ENCODE results near the gene ODAD4. TPM values are rescaled to one million over a fixed set of nuclear protein-coding genes. Genes with fewer than 3 reads are reported as not detected.

Gene ODAD4
- total and polyA plus RNA-seq, 4 donors: 0.07 to 1.0 (median 0.23) TPM

DNA sequence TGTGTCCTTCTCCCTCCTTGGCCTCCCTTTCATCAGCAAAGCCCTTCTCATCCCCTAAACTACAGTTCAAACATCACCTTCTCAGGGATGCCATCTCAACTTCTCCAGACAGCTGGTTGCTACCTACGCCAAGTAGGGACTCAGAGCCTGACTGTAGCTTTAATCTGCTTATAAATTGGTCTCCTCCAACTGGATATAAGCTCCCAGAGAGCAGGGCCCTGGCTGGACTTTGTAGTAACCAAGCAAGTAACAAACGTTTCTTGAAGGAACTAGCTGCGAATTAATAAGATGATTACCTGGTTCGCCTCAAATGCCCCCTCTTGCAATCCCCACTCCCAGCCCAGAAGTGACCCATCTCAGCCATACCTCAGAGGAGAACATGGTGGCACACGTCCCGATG is 47.7 kb upstream of the ODAD4 start:
- no peak overlapping the region for H3K9ac ChIP-seq (ENCODE audit: low read depth in 1 of 2, low read length in 2 of 2)
- H3K36me3 ChIP-seq (ENCODE audit: control insufficient read depth in 4 of 4, insufficient read depth in 3 of 4, low read depth in 1 of 4, low read length in 3 of 4): peaks cover 26 to 64% (median 57%) of the 10 kb centered on the region in 4 donors
- DNase-seq (ENCODE audit: low spot score): no peak
- TF ChIP-seq, protein P1, sequence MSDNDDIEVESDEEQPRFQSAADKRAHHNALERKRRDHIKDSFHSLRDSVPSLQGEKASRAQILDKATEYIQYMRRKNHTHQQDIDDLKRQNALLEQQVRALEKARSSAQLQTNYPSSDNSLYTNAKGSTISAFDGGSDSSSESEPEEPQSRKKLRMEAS (IDR thresholded peaks at IDR 0.05): no peak
- TF ChIP-seq TAF1 (conservative IDR thresholded peaks at IDR 0.05) (no peak), JUND (IDR thresholded peaks at IDR 0.05) (no peak), NR2F2 (IDR thresholded peaks at IDR 0.05) (no peak), SP1 (IDR thresholded peaks at IDR 0.05) (no peak), HNF4A (conservative IDR thresholded peaks at IDR 0.05) (no peak), HNF4G (IDR thresholded peaks at IDR 0.05) (no peak), FOXA2 (IDR thresholded peaks at IDR 0.05) (no peak), GABPA (IDR thresholded peaks at IDR 0.05 in 1 of 2, conservative IDR thresholded peaks at IDR 0.05 in 1 of 2) (no peak), YY1 (IDR thresholded peaks at IDR 0.05) (no peak), RXRA (IDR thresholded peaks at IDR 0.05) (no peak), FOXA1 (IDR thresholded peaks at IDR 0.05) (no peak), RAD21 (IDR thresholded peaks at IDR 0.05) (no peak), EGR1 (IDR thresholded peaks at IDR 0.05; ENCODE audit: low read depth in 2 of 2) (no peak)
- TF ChIP-seq, protein P2, sequence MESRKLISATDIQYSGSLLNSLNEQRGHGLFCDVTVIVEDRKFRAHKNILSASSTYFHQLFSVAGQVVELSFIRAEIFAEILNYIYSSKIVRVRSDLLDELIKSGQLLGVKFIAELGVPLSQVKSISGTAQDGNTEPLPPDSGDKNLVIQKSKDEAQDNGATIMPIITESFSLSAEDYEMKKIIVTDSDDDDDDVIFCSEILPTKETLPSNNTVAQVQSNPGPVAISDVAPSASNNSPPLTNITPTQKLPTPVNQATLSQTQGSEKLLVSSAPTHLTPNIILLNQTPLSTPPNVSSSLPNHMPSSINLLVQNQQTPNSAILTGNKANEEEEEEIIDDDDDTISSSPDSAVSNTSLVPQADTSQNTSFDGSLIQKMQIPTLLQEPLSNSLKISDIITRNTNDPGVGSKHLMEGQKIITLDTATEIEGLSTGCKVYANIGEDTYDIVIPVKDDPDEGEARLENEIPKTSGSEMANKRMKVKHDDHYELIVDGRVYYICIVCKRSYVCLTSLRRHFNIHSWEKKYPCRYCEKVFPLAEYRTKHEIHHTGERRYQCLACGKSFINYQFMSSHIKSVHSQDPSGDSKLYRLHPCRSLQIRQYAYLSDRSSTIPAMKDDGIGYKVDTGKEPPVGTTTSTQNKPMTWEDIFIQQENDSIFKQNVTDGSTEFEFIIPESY (IDR thresholded peaks at IDR 0.05): no peak
- TF ChIP-seq, protein P3, sequence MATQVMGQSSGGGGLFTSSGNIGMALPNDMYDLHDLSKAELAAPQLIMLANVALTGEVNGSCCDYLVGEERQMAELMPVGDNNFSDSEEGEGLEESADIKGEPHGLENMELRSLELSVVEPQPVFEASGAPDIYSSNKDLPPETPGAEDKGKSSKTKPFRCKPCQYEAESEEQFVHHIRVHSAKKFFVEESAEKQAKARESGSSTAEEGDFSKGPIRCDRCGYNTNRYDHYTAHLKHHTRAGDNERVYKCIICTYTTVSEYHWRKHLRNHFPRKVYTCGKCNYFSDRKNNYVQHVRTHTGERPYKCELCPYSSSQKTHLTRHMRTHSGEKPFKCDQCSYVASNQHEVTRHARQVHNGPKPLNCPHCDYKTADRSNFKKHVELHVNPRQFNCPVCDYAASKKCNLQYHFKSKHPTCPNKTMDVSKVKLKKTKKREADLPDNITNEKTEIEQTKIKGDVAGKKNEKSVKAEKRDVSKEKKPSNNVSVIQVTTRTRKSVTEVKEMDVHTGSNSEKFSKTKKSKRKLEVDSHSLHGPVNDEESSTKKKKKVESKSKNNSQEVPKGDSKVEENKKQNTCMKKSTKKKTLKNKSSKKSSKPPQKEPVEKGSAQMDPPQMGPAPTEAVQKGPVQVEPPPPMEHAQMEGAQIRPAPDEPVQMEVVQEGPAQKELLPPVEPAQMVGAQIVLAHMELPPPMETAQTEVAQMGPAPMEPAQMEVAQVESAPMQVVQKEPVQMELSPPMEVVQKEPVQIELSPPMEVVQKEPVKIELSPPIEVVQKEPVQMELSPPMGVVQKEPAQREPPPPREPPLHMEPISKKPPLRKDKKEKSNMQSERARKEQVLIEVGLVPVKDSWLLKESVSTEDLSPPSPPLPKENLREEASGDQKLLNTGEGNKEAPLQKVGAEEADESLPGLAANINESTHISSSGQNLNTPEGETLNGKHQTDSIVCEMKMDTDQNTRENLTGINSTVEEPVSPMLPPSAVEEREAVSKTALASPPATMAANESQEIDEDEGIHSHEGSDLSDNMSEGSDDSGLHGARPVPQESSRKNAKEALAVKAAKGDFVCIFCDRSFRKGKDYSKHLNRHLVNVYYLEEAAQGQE (IDR thresholded peaks at IDR 0.05): no peak
- TF ChIP-seq, protein P4, sequence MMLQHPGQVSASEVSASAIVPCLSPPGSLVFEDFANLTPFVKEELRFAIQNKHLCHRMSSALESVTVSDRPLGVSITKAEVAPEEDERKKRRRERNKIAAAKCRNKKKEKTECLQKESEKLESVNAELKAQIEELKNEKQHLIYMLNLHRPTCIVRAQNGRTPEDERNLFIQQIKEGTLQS (IDR thresholded peaks at IDR 0.05): no peak
- TF ChIP-seq, protein P5, sequence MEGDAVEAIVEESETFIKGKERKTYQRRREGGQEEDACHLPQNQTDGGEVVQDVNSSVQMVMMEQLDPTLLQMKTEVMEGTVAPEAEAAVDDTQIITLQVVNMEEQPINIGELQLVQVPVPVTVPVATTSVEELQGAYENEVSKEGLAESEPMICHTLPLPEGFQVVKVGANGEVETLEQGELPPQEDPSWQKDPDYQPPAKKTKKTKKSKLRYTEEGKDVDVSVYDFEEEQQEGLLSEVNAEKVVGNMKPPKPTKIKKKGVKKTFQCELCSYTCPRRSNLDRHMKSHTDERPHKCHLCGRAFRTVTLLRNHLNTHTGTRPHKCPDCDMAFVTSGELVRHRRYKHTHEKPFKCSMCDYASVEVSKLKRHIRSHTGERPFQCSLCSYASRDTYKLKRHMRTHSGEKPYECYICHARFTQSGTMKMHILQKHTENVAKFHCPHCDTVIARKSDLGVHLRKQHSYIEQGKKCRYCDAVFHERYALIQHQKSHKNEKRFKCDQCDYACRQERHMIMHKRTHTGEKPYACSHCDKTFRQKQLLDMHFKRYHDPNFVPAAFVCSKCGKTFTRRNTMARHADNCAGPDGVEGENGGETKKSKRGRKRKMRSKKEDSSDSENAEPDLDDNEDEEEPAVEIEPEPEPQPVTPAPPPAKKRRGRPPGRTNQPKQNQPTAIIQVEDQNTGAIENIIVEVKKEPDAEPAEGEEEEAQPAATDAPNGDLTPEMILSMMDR (IDR thresholded peaks at IDR 0.05; ENCODE audit: low read depth, low read length, missing input control): no peak
- H3K4me3 ChIP-seq (ENCODE audit: low read depth in 1 of 3, low read length in 3 of 3): no peak overlapping the region
- no peaks in the 10 kb centered on the region for H3K9me3 ChIP-seq (ENCODE audit: control insufficient read depth in 4 of 4, low read length in 3 of 4)
- 91% methylated on average over 6 of the region's 6 CpGs for WGBS
- H3K27me3 ChIP-seq (ENCODE audit: control insufficient read depth in 4 of 4, insufficient read depth in 4 of 4, low read length in 3 of 4): no peaks in the 10 kb centered on the region
- H3K27ac ChIP-seq (ENCODE audit: low read depth in 1 of 2, low read length in 2 of 2): no peak overlapping the region
- H3K4me1 ChIP-seq (ENCODE audit: control insufficient read depth in 4 of 4, insufficient read depth in 4 of 4, low read length in 3 of 4): peaks cover 0 to 6% (median 5%) of the 10 kb centered on the region in 4 donors

Data from liver (tissue), 9 donors.